ENCODE results near the gene ZNF541.
"Not testable (repeated sequence)": the region's sequence is repeated elsewhere in the genome, so short reads cannot be mapped to it uniquely, and the experiment has no call there.

The ZNF541 gene

DNA sequence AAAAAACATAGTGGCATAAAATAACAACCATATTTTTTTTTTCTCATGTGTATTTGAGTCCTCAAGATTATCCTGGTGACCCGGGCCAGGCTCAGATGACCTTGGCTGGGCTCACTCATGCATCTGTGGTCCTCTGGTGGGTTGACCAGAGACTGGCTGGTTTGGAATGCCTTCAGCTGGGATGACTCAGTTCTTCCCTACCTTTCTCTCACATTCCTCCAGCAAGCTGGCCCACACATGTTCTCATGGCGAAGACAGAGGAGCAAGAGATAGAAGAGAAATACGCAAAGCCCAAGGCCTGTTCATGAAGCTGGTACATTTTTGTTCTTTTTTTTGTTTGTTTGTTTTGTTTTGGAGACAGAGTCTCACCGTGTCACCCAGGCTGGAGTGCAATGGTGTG, 14.3 kb upstream of the ZNF541 start:
- DNase-seq (ENCODE audit: low read depth in 1 of 2, low spot score in 1 of 2): no peak
- TF ChIP-seq JUND (IDR thresholded peaks at IDR 0.05; ENCODE audit: low read depth): no peak
- in situ Hi-C loops (cut with HindIII; ENCODE audit: low pct_unique_long_range_greater_than_20kb, low sequenced_read_pairs): no loop called here

DNA sequence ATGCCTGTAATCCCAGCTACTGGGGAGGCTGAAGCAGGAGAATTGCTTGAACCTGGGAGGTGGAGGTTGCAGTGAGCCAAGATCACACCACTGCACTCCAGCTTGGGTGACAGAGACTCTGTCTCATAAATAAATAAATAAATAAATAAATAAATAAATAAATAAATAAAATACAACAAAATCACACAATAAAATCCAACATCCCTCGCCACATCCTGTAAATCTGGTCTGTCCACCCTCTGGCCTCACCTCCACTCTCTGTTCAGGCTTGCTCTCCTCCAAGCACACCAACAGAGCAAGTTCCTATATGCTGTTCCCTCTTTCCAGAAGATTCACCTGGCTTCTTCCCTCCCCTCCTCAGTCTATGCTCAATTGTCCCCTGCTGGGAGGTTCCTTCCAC, 10.2 kb upstream of the ZNF541 start:
- DNase-seq (ENCODE audit: low read depth in 1 of 2, low spot score in 1 of 2): peak in 1 of 2 experiments; percentile 27
- in situ Hi-C loops (cut with HindIII; ENCODE audit: low pct_unique_long_range_greater_than_20kb, low sequenced_read_pairs): not testable (repeated sequence)

DNA sequence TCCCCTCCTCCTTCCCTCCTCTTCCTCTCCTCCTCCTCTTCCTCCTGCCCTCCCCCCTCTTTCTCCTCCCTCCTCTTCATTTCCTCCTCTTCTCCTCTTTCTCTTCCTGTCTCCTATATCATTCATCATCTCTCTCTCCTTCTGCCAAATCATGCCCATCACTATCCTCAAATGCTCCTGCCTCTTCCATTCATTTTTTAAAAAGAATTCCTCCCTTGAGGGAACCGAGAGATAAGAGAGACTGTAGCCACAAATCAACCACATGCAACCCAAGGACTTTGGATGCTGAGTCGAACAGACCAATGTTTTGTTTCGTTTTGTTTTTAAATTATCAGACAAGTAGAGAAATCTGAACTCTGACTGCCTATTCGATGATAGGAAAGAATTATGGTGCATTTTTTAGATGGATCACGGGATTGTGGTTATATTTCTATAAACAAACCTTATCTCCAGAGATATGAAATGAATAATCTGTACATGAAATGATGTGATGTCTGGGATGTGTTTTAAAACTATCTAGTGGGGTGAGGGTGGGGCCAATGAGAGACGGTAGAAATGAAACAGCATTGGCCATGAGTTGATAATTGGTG, 9.5 kb upstream of the ZNF541 start:
- no peak for DNase-seq (ENCODE audit: low read depth in 1 of 2, low spot score in 1 of 2)
- in situ Hi-C loops (cut with HindIII; ENCODE audit: low pct_unique_long_range_greater_than_20kb, low sequenced_read_pairs): no loop called here
- TF ChIP-seq JUND (IDR thresholded peaks at IDR 0.05; ENCODE audit: low read depth): no peak

DNA sequence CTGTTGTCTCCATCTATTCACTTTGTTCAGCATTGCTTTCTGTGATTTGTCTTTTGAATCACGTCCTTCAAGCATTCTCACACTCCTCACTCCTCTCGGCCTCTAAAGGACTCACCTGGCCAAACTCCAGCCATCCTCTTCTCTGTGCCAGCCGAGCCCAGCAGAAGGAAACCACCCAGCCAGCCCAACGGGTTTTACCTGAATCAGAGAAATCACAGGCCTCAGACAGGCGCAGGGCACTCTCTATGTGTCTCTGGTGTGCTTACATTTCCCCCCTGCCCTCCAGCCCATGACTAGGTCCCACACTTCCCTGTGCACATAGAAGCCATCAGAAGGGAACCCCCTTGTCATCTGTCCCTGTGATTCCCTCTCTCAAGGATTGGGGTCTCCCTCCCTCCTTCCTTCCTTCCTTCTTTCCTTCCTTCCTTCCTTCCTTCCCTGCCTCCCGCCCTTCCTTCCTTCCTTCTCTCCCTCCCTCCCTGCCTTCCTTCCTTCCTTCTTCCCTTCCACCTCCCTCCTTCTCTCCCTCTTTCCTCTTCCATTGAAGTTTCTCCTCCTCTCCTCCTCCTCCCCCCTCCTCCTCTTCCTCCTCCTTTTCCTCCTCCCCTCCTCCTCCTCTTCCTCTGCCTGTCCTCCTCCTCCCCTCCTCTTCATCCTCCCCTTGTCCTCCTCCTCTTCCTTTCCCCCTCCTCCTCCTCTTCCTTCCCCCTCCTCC, 8.8 kb upstream of the ZNF541 start:
- peak; percentile 67 to 92 for DNase-seq (ENCODE audit: low read depth in 1 of 2, low spot score in 1 of 2)
- no peak for TF ChIP-seq JUND (IDR thresholded peaks at IDR 0.05; ENCODE audit: low read depth)
- in situ Hi-C loops (cut with HindIII; ENCODE audit: low pct_unique_long_range_greater_than_20kb, low sequenced_read_pairs): no loop called here

DNA sequence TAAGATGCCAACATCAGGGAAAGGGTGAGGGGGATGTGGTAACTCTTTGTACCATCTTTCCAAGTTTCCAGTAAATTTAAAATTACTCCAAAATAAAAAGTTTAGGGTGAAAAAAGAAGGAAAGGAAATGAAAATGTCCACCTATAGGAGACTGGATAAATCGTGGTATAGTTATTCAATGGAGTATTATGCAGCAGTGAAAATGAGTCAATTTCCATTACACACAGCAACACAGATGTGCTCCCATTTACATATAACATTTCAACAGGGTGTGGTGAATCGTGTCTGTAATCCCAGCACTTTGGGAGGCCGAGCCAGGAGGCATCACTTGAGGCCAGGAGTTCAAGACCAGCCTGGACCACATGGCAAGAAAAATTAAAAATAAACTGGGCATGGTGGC, 7.4 kb upstream of the ZNF541 start:
- in situ Hi-C loops (cut with HindIII; ENCODE audit: low pct_unique_long_range_greater_than_20kb, low sequenced_read_pairs): no loop called here
- no peak for DNase-seq (ENCODE audit: low read depth in 1 of 2, low spot score in 1 of 2)
- no peak for TF ChIP-seq JUND (IDR thresholded peaks at IDR 0.05; ENCODE audit: low read depth)

DNA sequence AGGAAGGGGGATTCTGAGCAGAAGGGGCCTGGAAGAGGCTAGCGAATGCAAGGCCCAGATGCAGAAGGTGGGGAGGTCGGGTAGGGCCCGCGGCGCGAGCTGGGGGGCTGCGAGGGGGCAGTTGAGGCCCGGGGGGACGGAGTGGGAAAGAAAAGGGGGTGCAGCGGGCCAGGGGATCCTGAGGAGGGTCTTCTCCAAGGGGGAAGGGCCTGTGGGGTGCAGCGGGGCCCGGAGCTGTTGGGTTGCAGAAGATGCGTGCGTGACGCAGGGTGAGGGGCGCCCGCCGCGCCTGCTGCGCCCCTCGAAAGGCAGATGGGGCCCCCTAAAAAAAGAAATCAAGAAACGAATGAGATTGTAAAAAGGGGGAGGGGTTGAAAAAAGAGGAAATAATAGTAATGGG, 313 bp downstream of the ZNF541 start:
- TF ChIP-seq JUND (IDR thresholded peaks at IDR 0.05; ENCODE audit: low read depth): no peak
- in situ Hi-C loops (cut with HindIII; ENCODE audit: low pct_unique_long_range_greater_than_20kb, low sequenced_read_pairs): no loop called here
- no peak for DNase-seq (ENCODE audit: low read depth in 1 of 2, low spot score in 1 of 2)

DNA sequence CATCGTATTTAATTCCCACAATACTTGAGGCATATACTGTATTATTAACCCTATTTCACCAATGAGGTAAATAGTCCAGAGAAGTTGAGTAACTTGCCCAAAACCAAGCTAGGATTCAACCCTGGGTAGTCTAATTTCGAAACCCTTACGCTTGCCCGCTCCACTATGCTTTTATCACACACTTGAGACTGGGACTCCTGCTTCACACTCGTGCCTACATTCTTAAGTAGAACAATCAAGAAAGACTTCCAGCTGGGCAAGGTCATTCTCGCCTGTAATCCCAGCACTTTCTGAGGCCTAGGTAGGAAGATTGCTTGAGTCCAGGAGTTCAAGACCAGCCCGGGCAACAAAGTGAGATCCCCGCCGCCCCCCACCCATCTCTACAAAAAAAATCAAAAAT, 3.6 kb downstream of the ZNF541 start:
- DNase-seq (ENCODE audit: low read depth in 1 of 2, low spot score in 1 of 2): no peak
- in situ Hi-C loops (cut with HindIII; ENCODE audit: low pct_unique_long_range_greater_than_20kb, low sequenced_read_pairs): no loop called here
- no peak for TF ChIP-seq JUND (IDR thresholded peaks at IDR 0.05; ENCODE audit: low read depth)

DNA sequence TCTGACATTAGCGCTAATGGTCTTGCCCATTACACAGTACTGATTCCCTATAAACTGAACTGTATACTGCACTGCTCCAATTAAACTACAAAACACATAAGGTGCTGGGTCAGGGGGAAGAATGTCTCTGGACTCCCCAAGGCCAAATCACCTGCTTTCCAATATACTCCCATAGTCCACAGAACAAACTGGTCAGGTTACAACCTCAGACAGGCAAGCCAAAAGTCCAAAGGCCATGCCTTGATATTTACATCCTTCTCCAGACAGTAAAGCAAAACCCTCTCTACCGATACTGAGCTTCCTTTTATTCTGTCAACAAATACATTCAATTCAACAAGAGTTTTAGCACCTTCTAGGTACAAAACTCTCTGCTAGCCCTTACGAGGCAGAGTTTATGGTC, 8.9 kb downstream of the ZNF541 start:
- DNase-seq (ENCODE audit: low read depth in 1 of 2, low spot score in 1 of 2): peak in 1 of 2 experiments; percentile 12
- no peak for TF ChIP-seq JUND (IDR thresholded peaks at IDR 0.05; ENCODE audit: low read depth)
- in situ Hi-C loops (cut with HindIII; ENCODE audit: low pct_unique_long_range_greater_than_20kb, low sequenced_read_pairs): no loop called here

DNA sequence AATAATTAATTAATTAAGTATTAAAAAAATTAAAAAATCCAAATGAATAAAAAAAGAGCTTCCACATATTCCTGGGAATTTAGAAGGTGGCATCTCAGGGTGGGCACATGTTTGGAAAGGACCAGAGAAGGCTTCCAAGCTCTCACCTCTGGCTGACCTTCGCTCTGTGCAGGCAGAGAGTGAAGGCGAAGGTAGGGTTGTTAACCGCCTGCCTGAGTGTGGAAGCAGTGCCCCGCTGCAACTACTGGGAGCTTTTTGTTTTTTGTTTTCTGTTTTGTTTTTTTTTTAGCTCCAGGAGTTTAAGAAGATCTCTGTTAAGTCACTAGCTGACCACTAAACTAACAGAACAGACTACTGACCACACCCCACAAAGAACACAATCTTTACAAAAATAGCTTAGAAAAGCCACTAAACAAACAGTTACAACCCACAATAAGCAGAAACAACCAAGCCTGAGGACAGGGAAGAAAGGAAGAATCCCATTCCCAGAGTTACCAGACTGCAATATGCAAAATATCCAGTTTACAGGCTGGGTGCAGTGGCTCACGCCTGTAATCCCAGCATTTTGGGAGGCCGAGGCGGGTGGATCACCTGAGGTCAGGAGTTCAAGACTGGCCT, 11.4 kb downstream of the ZNF541 start:
- TF ChIP-seq JUND (IDR thresholded peaks at IDR 0.05; ENCODE audit: low read depth): no peak
- in situ Hi-C loops (cut with HindIII; ENCODE audit: low pct_unique_long_range_greater_than_20kb, low sequenced_read_pairs): no loop called here

DNA sequence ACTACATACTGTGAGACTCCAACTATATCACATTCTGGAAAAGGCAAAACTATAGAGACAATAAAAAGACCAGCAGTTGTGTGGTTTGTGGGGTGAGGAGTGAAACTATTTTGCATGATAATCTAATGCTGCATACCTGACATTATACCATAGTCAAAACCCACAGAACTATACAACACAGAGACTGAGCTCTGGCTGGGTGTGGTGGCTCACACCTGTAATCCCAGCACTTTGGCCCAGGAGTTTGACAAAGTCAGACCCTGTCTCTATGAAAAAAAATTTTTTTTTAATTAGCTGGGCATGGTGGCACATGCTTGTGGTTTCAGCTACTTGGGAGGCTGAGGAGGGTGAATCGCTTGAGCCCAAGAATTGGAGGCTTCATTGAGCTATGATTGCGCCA, 11.9 kb downstream of the ZNF541 start:
- DNase-seq (ENCODE audit: low read depth in 1 of 2, low spot score in 1 of 2): no peak
- in situ Hi-C loops (cut with HindIII; ENCODE audit: low pct_unique_long_range_greater_than_20kb, low sequenced_read_pairs): no loop called here
- no peak for TF ChIP-seq JUND (IDR thresholded peaks at IDR 0.05; ENCODE audit: low read depth)

More for the DNA sequence above, 11.4 kb downstream of the ZNF541 start:
- peak in 1 of 2 experiments; percentile 37 for DNase-seq (ENCODE audit: low read depth in 1 of 2, low spot score in 1 of 2)

DNA sequence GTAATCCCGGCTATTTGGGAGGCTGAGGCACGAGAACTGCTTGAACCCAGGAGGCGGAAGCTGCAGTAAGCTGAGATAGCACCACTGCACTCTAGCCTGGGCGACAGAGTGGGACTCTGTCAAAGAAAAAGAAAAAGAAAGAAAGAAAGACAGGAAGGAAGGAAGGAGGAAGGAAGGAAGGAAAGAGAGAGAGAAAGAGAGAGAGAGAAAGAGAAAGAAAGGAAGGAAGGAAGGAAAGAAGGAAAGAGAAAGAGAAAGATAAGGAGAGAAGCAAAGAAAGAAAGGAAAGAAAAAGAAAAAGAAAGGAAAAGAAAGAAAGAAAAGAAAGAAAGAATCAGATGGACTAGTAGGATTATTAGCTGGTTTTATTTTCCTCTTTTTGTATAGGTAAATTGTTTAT, 22.8 kb downstream of the ZNF541 start:
- DNase-seq (ENCODE audit: low read depth in 1 of 2, low spot score in 1 of 2): no peak
- no peak for TF ChIP-seq JUND (IDR thresholded peaks at IDR 0.05; ENCODE audit: low read depth)
- in situ Hi-C loops (cut with HindIII; ENCODE audit: low pct_unique_long_range_greater_than_20kb, low sequenced_read_pairs): no loop called here

DNA sequence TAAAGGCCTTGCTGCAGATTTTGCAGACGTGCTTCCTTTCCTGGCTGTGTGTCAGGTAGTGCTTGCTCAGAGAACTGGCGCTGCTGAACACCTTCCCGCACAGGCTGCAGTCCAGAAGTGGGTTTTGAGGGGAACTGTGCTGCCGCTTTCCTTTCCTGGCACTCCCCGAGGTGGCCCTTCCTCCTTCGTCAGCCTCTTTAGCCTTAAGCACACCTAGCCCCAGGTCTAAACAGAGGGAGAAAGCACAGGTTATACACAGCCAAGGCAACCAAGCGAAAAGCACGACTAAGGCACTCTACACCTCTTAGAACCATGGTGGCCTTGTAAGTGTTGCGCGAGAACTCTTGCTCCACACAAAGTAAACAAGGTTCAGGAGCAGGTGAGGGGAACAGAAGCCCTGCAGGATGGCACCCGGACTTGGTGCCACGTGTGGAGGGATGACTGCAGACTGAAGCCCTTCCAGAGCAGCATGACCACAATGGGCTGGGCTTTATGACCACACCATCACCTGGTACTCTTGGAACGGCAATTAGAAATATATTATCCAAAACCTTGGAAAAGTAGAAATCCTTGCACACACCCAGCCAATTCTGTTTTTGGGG, 23.6 kb downstream of the ZNF541 start:
- in situ Hi-C loops (cut with HindIII; ENCODE audit: low pct_unique_long_range_greater_than_20kb, low sequenced_read_pairs): no loop called here
- no peak for DNase-seq (ENCODE audit: low read depth in 1 of 2, low spot score in 1 of 2)
- no peak for TF ChIP-seq JUND (IDR thresholded peaks at IDR 0.05; ENCODE audit: low read depth)

DNA sequence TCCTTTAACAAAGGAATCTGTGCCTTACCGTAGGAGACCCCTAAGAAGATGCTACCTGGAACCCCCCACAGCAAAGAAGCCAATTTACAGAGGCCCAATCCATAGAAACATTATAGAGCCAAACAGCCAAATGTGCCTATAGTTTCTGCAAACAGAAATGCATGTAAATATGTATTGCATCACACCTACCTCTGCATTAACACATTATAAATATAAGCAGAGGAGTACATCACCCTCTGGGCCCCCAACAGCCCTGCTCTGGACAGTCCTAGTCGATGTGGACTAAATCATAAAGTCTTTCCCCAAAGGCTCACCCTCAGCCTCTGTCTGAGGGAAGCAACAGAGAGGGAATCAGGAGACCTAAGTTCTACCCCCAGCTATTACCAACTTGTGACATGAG, 25.7 kb downstream of the ZNF541 start:
- TF ChIP-seq JUND (IDR thresholded peaks at IDR 0.05; ENCODE audit: low read depth): no peak
- in situ Hi-C loops (cut with HindIII; ENCODE audit: low pct_unique_long_range_greater_than_20kb, low sequenced_read_pairs): no loop called here

More for the DNA sequence above, 25.7 kb downstream of the ZNF541 start:
- no peak for DNase-seq (ENCODE audit: low read depth in 1 of 2, low spot score in 1 of 2)
